GM21786 (cell line): Measurements from ENCODE around the gene RANBP9.
A peak's percentile ranks its signal among the peaks of the same experiment; 100 is the strongest.

Experiments used
- ATAC-seq: cut with Tn5 transposase; IDR thresholded peaks from one replicate; pipeline ENCODE4 v1.9.1; 2021; ENCODE audit not compliant: unreplicated experiment

The RANBP9 gene

DNA sequence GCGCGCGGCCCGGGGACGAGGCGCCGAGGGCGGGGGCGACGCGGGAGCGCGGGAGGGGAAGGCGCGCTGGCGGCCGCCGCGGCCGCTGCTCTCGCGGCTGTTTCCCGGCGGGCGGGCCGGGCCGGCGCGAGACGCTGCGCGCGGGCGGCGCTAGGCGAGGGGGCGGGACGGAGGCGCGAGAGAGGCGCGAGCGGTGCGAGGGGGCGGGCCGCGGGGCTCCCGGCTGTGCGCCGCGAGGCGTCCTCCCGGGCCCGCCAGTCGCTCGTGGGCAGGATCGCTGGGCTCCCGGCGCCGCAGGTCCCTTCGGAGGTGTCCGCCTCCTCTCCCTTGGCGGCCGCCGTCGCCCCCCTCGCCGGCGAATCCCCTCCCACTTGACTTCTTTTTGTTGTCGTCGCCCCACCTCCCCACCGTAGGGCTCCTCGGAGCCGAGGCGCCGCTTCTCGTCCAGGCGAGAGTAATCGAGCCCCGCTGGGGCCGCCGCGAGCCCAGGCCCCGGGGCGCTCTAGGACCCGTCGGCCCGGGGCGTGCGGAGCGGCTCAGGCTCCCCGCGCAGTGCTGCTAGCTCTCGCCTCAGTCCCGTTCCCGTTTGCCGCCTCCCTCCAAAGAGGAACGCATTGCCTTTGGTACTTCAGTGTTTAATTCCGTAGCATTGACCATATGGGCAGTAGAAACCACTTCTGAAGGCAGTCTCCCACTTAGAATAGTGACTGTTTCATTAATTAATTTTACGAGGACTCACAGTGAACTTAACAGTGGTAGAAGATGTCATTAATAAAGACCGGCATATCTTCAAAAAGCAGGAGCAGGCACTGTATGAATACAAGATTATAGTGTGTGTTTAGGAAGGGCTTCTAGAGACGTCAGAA is at the start of gene RANBP9:
RANBP9 (minus strand) TSS at position 103 of the 866 bp plus-strand sequence. CDS start 330 bp downstream, outside the sequence.
- peak; percentile 70 for ATAC-seq

DNA sequence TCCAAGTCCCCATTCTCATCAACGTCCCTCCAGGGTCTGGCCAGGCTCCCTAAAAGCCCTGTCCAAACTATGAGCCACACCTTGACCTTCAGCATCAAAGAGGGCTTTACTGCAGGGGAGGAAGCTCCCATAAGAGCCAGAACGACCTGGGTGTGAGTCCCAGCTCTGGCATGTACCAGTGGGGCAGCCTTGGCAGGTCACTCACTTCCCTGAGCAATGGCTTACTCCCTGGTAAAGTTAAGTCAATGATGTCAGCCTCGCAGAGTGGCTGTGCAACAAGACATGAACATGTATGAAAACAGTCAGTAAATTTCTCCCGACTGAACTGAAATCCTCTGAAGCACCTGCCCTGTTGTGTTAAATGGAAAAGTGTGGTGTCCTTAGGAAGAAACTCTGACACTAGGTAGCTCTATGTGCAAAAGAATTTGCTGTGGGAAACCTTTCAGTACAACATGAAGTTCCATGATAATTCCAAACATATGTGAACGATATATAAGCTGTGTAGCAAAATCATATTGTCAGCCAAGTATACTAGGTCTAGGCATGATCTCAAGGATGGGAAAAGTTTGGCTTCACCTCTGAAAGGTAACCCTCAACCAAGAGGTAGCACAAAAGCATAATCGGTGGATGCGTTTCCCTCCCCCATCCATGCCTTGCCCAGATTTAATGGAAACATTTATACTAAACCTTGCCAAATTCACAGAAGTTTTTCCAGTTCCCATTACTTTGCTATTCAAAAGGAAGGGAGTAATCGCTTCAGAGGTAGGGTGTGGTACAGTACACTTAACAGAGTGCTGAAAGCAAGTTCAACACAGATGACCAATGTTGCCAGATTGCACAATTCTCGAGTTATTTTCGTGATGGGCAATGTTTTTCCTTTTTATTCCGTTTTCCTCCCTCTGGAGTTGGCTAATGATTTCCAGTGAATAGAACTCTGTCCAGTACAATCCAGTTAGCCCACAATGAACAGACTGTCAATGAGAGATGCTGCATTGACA is 49.0 kb upstream of the RANBP9 start:
- ATAC-seq, result no peak

DNA sequence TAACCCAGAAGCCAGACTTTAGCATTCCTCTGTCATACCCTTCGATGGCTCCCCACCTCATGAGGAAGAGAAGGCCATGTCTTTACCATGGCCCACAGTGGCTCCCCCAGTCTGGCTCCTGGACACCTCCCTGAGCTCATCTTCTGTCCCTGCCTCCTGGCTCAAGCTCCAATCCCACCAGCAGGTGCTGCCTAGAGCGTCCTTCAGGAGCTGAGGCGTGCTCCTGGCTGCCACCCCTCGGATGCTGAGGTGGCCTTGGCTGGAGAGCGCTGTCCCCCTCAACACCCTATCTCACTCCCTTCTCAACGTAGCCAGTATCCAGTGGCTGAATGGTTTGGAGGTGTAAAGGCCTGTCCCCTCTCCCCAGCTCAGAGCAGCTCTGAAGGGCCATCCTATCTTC is 47.4 kb upstream of the RANBP9 start:
- no peak for ATAC-seq

DNA sequence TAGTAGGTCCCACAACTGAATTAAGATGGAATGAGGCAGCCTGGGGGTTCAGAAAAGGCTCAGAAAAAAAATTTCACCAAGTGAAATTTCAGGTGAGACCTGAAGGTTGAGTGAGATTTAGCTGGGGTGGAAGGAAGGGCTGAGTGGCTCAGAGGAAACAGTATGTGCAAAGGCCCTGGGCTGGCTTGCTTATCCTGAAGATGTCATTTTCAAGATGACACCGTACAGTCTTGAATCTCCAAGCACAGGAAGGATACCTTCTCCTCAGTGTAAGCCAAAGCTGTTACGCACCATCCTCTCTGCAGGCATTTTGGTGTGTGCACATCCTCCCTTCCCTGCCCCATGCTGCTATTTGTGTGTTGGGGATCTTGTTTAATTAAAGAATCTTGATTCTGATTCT is 43.0 kb upstream of the RANBP9 start:
- no peak for ATAC-seq

DNA sequence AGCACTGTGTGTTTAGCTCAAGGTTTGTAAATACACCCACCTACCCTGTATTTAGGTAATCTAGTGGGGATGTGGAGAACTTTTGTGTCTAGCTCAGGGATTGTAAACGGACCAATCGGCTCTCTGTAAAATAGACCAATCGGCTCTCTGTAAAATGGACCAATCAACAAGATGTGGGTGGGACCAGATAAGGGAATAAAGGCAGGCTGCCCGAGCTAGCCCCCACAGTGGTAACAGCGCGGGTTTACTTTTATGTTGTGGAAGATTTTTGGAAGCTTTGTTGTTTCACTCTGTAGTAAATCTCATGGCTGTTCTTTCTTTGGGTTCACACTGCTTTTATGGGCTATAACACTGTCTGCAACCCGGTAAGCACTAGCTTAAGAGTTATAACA is 32.1 kb upstream of the RANBP9 start:
- no peak for ATAC-seq

DNA sequence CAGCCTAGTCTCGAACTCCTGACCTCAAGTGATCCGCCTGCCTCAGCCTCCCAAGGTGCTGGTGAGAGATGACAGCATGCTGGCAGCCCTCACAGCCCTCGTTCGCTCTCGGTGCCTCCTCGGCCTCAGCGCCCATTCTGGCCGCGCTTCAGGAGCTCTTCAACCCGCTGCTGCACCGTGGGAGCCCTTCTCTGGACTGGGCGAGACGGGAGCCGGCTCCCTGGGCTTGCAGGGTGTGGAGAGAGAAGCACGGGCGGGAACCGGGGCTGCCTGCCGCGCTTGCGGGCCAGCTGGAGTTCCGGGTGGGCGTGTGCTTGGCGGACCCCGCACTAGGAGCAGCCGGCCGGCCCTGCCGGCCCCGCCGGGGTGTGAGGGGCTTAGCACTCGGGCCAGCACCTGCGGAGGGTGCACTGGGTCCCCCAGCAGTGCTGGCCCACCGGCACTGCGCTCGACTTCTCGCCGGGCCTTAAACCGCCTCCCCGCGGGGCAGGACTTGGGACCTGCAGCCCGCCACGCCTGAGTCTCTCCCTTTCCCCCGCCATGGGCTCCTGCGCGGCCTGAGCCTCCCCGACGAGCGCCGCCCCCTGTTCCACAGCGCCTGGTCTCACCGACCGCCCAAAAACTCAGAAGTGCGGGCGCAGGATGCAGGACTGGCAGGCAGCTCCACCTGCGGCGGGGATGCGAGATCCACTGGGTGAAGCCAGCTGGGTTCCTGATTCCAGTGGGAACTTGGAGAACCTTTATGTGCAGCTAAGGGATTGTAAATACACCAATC is 31.5 kb upstream of the RANBP9 start:
- no peak for ATAC-seq

DNA sequence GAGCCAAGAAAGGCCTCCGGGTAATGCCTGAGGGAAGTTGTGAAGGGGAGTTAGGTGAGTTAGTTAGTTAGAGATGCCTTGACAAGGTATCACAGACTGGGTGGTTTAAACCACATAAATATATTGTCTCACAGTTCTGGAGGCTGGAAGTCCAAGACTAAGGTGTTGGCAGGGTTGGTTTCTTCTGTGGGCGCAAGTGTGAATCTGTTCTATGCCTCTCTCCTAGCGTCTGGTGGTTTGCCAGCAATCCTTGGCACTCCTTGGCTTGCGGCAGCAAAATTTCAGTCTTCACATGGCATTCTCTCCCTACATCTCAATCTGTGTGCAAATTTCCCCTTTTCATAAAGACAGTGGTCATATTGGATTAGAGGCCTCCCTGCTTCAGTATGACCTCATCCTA is 29.7 kb upstream of the RANBP9 start:
- no peak for ATAC-seq

DNA sequence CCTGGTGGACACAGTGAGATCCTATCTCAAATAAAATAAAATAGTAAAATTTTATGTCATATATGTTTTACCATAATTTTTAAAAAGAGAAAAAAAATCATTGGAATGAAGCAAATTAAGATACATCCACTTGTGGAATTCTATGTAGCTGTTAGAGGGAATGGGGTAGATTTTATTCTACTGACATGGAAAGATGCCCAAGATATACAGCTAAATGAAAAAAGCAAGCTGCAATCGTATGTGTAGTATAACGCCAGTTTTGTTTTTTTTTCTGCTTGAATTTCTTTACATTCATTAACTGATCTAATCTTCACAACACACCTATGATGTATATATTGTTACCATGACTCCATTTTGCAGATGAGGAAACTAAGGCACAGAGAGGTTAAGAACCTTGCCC is 23.4 kb upstream of the RANBP9 start:
- no peak for ATAC-seq

DNA sequence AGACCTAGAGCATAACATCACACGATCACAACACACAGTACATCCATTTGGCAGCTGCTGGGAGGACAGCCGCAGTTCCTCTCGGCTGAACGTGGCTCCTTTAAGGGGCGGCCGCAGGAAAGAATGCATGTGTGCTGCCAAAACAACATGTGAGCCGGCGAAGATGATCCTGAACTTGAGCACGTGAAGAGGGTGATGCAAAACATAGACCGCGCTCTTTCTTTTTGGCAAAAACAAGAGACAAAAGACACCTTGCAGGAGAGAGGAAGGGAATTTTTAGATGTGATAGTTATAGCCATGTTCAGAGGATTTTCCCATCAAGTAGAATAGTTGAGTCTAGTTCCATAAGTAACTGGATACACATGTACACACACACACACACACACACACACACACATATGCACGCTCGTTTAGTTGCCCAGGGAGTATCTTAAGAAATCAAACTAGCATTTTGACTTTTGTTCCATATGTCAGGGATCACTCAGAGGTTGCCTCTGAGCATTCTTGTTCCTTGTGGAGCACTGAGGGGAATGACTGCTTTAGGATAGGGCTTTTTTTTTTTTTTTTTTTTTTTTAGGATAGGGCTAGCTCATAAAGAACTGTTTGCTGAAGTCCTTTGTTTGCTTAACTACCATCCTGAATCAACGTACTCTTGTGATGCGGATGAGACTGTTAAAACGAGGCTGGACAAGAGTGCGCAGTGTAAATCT is 21.7 kb upstream of the RANBP9 start:
- no peak for ATAC-seq

DNA sequence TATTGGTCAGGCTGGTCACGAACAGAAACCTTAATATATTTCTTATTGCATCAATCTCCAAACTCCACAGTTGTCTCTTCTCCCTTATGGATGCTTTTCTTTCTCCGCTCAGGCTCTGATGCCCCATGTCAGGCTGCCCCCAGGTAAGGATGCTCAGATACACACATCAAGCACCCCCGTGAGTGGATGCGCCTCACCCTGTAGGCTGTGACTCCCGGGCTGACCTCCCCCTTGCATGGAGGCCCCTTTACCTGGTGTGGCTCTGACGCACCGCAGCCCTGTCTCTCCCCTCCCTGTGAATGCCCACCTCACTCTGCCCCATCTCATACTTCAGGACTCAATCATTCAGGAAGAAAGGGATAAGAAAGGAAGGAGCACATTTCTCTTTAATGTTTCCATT is 19.1 kb upstream of the RANBP9 start:
- ATAC-seq, result no peak

DNA sequence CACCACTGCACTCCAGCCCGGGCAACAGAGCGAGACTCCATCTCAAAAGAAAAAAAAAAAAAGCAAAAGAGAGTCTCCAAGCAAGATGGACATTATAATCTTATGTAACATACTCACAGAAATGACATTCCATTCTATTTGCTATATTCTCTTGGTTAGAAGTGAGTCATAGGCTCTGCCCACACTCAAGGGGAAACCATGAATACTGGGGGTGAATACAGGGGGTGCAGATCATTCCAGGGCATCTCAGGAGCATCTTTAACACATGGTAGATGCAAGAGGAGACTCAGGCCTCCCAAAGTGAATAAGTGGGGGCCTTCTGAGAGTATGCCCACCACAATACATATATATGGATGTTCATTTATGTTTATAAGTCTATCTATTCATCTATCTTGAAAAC is 18.3 kb upstream of the RANBP9 start:
- ATAC-seq, result no peak

DNA sequence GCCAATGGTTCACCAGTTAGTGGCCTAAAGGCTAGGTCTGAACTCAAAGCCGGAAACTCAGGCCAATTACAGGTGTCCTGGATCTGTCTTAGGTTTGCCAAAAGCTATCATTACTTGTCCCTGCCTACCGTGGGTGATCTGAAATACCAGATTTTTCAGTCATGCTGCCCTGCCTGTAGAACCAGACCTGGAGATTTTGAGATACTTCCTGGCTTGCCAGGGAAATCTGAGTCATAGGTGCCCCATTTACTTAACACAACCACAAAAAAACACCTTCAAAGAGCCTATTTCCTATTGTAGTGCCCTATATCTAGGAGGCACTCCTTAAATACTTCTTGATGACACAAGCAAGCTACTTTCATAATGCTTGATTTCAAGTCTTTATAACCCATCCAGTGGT is 13.9 kb upstream of the RANBP9 start:
- no peak for ATAC-seq

DNA sequence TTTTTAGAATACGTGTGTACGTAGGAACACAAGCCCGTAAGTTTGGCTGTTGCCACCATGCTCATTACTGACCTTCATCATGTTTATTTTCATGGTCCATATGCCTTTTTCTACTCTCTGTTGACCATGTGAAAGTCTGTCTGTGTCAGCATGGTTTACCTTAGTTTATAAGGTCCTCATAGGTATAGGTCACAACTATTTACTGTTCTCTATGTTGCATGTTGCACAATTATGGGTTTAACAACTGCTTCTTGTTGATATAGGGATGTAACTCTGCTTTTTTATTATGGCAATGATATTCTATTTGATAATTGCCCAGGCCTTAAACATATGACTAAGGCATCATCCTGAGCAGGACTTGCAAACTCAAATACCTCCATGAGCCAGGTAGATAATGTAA is 13.4 kb upstream of the RANBP9 start:
- no peak for ATAC-seq

DNA sequence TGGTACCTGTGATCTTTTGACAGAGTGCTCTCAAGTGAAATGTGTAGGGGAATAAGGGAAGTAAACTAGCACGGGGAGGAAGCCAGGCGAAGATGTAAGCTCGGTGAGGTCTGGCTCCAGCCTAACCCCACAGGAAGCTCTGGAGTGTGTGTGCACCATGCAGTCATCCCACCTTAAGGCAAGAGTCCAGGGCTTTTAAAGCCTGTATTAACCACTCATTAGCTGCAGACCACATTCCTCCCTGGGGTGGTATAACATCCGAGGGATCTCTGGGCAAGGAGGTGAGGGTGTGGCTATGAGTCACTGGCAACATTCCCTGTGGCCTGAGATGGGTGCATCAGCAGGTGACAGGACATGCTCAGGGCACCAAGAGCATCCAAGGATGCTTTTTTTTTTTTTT is 12.5 kb upstream of the RANBP9 start:
- ATAC-seq, result no peak

DNA sequence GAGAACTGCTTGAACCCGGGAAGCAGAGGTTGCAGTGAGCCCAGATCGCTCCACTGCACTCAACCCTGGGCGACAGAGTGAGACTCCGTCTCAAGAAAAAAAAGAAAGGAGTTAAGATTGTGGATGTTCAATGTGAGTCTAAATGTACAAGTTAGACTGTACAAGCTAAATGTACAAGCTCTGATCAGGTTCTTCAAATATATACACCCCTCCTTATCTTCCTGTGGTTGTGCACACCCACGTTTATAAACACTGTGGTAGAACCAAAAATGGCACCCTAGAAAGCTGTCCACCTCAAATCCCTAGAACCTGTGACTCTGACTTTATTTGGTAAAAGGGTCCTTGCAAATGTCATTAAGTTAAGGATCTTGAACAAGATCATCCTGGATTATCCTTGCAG is 11.2 kb upstream of the RANBP9 start:
- no peak for ATAC-seq

DNA sequence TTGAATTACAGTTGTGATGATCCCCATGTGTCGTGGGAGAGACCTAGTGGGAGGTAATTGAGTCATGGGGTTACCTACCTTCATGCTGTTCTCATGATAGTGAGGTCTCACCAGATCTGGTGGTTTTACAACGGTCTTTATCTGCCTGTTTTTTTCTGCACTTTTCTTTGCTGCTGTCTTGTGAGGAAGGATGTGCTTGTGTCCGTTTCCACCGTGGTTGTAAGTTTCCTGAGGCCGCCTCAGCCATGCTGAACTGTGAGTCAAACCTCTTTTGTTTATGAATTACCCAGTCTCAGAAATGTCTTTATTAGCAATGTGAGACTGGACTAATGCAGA is 6.5 kb upstream of the RANBP9 start:
- ATAC-seq, result no peak

DNA sequence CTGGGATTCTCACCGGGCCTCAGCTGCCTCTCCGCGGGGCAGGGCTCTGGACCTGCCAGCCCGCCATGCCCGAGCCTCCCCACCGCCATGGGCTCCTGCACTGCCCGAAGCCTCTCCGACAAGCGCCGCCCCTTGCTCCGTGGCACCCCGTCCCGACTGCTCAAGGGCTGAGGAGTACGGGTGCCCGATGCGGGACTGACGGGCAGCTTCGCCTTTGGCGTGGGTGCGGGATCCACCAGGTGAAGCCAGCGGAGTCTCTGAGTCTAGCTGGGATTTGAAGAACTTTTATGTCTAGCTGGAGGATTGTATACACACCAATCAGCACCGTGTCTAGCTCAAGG is 5.3 kb upstream of the RANBP9 start:
- no peak for ATAC-seq

DNA sequence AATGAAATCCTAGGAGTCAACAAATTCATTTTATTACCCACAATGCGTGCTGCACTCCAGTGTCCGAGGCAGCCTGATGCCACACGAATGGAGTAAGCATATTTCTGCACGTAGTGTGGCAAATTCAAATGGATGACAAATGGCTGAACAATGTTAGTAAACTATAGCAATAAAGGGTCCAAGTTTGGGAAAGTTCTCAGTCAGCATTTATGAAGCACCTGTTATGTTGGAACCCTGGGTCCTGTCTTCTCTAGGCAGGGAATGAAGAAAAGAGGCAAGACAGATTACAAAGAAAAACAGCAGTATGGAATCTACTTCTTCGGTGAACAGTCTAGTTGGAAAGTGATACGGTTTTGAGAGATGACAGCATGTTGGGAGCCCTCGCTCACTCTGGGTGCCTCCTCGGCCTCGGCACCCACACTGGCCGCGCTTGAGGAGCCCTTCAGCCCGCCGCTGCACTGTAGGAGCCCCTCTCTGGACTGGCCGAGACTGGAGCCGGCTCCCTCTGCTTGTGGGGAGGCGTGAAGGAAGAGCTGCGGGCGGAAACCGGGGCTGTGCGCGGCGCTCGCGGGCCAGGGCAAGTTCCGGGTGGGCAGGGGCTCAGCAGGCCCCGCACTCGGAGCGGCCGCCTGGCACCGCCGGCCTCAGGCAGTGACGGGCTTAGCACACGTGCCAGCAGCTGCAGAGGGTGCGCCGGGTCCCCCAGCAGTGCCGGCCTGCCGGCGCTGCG is 4.8 kb upstream of the RANBP9 start:
- ATAC-seq, result no peak

DNA sequence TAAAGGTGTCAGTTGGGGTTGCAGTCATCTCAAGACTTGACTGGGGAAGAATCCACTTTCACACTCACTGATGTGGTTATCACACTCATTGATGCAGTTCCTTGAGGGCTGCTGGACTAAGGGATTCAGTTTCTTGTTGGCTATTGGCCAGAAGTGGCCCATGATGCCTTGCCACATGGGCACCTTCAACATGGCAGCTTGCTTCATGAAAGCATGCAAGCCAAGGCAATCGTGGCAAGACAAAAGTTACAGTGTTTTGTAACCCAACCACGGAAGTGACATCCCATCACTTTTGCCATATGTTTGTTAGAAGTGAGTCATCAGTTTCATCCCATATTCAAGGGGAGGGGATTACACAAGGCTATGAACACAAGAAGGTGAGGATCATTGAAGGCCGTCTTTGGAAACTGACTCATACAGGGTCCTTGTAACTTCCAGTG is 3.8 kb upstream of the RANBP9 start:
- no peak for ATAC-seq

DNA sequence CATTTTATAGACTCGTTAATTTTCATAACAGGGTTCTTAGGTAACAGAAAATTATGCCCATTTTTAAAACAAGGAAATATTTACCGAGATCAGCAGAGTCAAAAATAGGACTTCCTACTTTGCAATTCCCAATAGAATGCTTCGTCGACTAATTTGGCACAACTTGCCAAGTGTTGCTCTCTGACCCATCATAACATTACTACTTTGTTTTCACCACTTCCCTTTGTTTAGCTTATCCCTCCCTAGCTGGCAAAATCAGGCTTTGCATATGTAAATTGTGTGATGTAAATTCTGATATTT is 914 bp upstream of the RANBP9 start:
- no peak for ATAC-seq
